ENCODE data around the gene ATF4.

Gene ATF4

DNA sequence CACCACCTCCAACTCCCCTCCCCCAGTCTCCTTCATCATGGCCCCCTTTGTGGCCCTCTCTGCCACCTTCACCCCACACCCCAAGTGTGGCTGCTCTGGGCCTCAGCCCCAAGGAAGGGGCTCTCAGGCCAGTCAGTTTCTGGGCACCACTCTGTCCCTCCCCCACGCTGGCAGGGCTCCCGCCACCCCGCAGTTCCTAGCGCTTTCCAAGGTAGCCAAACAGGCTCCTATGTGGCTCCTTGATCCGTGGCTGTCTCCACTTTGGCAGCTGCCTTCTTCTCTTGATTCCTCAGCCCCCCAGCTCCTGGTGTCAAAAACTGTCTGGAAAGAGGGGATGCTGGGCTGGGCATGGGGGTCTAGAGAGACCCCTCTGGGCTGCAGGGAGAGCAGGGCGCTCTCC, 39.8 kb downstream of the ATF4 start:
- DNase-seq, result no peak

DNA sequence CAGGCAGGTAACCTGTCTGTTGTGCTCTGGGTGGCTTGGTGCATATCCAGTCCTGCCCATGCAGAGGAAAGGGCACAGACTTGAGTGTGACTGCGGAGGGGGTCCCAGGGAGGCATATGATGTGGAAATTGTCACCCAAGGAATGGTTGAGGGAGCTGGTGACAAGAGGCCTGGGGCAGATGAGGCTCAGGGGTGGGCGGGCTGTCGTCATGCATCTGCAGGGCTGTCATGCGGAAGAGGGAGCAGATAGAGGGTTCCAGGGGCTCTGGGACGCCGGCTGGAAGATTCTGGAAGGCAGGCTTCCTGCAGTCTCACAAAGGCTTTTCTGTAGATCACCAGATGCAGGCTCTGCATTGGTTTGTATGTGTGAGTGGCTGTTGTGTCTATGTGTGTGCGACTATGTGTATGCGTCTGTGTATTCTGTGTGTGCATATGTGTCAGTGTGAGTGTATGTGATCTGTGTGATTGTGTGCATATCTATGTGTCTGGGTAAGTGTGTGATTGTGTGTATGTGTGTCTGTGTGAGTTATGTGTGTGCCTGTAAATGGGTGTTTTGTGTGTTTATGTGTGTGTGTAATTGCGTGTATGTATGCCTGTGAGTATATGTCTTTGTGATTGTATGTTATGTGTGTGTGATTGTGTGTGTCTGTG, 42.6 kb downstream of the ATF4 start:
- no peak for DNase-seq

DNA sequence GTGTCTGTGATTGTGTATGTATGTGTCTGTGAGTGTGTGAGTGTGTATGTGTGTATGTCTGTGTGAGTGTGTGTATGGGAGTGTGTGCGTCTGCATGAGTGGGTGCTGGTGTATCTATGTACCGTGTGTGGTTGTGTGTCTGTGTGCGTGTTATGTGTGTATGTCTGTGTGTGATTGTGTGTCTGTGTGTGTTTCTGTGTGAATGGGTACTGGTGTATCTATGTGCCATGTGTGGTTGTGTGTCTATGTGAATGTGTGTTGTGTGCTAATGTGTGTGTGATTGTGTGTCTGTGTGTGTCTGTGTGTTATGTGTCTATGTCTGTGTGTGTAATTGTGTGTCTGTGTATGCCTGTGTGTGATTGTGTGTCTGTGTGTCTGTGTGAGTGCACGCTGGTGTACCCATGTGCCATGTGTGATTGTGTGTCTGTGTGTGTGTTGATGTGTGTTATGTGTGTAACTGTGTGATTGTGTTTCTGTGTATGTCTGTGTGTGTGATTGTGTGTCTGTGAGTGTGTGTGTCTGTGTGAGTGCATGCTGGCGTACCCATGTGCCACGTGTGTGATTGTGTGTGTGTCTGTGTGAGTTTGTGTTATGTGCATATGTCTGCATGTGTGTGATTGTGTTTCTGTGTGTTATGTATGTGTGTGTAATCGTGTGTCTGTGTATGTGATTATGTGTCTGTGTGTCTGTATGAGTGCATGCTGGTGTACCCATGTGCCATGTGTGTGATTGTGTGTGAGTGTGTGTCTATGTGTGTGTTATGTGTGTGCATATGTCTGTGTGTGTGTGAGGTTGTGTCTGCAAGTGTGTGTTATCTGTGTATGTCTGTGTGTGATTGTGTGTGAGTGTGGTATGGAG, 43.4 kb downstream of the ATF4 start:
- no peak for DNase-seq

DNA sequence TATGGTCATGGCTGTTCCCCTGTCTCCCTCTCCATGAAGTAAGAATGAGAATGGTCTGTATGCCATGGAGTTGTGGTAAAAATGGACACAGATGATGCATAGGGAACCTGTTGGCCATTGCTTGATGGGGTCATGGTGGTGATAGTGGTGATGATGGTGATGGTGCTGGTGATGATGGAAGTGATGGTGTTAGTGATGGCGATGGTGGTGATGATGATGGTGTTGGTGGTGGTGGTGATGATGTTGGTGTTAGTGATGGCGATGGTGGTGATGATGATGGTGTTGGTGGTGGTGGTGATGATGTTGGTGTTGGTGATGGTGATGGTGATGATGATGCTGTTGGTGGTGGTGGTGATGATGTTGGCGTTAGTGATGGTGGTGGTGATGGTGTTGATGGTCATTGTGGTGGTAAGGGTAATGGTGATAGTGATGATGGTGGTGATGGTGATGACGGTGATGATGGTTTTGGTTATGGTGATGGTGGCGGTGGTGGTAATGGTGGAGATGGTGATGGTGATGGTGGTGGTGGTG, 45.1 kb downstream of the ATF4 start:
- DNase-seq, result no peak

DNA sequence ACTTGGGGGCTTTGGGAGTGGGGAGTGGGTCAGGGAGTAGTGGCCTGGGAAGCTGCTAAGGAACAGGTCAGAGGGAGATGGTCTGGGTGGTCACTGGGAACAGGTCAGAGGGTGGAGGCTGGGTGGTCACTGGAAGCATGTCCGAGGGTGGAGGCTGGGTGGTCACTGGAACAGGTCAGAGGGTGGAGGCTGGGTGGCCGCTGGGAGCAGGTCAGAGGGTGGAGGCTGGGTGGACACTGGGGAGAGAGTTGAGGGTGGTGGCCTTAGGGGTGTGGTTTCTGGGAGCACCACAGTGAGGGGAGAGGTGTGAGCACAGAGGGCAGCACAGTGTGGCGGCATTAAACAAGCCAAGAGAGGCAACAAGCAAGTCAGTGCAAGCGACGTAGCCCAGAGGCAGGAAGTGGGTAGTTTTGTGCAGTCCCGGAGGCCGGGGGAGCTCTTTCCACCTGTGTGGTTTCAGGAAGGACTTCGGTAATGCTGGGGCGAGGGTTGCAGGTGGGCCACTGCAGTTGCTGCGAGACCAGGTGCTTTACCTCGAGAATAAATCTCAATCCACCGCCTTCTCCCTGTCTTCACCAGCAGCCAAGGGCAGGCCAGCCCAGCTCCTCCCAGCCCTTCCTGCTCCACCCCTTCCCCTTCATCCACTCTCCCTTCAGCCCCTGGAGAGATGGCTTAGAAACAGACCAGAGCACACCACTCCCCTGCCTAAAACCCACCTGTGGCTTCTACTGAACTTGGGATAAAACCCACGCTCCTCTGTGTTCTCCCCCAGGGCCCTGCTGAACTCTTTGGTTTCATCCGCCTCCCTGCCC, 47.0 kb downstream of the ATF4 start:
- no peak for DNase-seq

DNA sequence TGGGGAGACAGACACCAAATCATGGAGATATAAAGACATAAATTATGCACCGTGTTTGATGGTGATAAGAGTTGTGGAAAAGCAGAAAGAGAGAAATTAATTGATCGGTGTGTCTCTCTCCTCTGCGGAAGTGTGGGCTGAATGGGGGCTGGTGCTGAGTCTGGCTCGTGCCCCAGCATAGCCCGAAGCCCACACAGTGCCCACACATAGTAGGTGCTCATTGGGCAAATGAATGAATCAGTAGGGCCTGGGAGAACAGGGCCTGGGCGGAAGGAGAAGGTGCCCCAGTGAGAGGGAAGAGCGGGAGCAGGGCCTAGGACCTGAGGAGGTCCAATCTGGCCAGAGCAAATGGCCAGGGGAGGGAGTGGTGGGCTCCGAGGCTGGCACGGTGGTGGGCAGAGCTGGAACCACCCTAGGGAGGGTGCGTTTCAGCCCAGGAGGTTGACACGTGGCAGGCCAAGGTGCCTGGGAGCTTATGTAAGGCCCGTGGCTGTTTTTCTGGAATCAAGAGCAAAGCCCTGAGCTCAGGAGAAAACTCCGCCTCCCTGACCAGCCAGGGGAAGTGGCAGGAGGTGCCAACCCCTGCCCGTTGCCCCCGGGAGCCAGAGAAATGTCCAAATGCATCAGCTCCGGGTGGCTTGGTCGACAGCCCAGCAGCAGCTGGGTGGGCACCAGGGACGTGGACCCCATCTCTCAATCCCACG, 48.1 kb downstream of the ATF4 start:
- DNase-seq, result no peak

DNA sequence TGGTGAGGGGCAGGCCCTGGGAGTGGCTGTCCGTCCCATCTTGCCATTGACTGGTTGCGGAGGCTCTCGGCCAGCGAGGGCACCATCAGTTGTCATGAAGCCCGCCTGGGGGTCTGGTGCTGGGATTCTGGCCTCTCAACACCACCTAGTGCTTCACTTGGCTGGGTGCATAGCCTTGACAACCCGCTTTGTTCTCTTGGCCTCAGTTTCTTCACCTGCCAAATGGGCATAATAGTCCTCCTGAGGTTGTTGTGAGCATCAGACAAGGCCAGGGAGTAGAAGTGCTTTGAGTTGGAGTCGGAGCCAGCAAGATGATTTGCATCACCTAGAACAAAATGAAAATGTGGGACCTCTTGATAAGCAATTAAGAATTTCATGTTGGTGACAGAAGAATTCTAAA, 48.7 kb downstream of the ATF4 start:
- DNase-seq, result no peak

DNA sequence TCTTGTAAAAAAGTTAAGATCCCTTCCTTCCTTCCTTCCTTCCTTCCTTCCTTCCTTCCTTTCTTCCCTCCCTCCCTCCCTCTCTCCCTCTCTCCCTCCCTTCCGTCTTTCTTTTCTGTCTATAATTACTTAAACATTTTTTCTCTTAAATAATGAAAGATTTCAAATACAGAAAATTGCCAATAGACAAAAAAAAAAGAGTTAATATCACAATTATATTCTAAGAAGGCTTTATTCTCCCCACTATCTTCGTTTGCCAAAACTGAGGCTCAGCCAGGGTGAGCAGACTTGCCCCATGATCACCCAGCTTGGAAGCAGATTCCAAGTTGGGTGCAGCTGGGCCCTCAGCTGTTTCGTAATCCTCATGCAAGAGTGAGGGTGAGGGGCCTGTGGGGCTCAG, 49.9 kb downstream of the ATF4 start:
- no peak for DNase-seq

DNA sequence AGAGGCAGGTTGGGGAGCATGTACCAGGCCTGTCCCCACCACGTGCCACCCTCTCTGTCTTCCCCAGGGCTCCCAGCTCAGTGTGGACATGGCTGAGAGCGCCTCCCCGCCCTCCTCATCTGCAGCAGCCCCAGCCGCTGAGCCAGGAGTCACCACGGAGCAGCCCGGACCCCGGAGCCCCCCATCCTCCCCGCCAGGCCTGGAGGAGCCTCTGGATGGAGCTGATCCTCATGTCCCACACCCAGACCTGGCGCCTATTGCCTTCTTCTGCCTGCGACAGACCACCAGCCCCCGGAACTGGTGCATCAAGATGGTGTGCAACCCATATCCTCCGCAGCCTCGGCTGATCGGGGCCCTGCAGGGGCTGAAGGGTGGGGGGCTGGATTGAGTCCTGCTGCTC, 50.3 kb downstream of the ATF4 start, which contains the start of gene CACNA1I:
CACNA1I (plus strand) TSS at position 89 of the 400 bp plus-strand sequence; CDS start at position 89, 0 bp downstream.
- no peak for DNase-seq

DNA sequence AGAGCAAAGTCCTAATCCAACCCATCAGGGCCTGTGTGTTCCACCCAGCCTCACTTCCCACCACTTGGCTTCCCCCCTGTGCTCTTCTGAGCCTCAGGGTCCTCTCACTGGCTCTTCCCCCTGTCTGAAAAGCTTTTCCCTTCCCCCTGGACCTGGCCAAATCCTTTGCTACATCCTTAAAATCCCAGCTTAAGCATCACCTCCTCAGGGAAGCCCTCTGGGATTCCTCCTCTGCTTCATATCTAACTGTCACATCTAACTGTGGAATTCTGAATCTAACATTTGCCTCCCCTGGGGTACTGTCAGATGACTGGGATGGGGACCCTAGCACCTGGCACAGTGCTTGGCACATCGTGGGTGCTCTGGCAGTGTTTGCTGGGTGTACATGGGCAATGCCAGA, 51.2 kb downstream of the ATF4 start:
- DNase-seq, result no peak

All from activated CD4-positive, CD25-positive, alpha-beta regulatory T cell treated with anti-CD3 and anti-CD28 coated beads, Interleukin-2, amount 50 U/mL, for 72 hours (primary cell).